GM18517 (cell line): ENCODE data around the gene CD226.
A peak's percentile ranks its signal among the peaks of the same experiment; 100 is the strongest.
"Not testable (repeated sequence)": the region's sequence is repeated elsewhere in the genome, so short reads cannot be mapped to it uniquely, and the experiment has no call there.

Source experiments
- ATAC-seq: cut with Tn5 transposase; IDR thresholded peaks from one replicate; pipeline ENCODE4 v1.9.1; 2021; ENCODE audit warnings: mild to moderate bottlenecking, moderate library complexity; ENCODE audit not compliant: unreplicated experiment

CD226 gene

DNA sequence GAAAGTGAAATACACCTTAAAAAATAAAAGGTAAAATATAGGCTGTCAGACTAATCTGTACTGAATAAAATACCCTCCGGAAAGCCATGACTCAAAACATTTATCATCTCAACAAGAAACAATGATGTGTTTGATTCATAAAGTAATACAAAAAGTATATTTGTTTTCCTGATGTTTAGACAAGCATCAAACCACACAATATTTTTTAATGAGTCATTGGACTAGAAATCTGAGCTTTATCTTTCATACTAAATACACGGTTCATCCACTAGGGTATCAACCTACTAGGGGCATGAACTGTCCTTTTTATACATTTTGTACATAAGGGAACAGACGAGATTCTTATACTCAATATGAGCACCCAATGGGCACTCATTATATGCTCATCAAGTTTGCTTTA lies 31.3 kb downstream of the CD226 start:
- no peak for ATAC-seq

DNA sequence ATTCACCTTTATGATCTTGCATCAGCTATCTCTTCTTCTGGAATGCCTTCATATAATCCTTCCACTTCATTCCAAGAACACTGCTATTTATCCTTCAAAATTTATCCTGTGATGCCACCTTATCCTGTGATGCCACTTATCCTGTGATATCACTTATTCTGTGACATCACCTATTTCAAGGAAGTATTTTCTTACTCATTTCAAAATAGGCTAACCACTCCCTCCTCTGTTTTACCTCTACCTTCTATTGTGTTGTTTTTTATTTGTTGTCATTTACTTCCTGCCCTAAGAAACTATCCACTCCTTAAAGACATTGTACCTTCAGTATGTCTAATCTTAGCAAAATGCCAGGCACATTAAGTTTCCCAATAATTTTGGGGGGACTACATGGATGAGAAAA lies 38.8 kb downstream of the CD226 start:
- no peak for ATAC-seq

DNA sequence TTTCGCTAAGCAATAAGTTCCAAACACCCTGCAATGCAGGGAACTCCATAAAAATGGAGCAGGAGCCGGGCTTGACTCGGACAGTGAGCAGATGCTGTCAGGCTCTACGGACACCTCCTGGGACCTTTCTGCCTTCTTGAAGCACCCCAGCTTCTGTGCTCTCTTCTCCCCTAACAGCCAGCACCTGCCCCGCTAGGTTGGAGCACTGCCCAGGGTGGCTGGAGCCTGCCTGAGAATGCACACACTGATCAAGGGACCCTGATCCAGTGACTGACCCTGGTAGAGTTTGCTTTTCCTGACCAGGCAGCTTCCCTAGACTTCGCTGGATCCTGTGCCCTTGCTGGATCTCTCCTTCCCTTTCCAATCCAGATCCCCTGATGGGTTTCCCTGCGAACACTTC lies 40.9 kb downstream of the CD226 start:
- ATAC-seq: no peak

DNA sequence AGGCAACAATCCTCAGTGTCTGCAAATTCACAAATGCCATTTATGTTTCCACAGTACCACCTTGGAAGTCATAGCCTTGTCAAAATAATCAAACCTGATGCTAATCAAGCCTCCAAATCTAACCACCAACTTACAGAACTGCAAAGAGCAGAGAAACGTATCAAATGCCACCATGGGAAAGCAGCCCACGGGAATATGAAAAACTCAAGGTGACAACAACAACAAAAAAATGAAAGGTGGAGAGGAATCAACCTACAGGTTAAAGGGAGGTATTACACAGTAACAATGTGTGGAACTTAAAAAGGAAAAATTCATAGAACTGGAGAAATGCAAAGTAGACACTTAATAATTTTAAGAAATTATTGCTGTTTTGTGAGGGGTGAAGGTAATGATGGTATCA lies 46.7 kb downstream of the CD226 start:
- no peak for ATAC-seq

DNA sequence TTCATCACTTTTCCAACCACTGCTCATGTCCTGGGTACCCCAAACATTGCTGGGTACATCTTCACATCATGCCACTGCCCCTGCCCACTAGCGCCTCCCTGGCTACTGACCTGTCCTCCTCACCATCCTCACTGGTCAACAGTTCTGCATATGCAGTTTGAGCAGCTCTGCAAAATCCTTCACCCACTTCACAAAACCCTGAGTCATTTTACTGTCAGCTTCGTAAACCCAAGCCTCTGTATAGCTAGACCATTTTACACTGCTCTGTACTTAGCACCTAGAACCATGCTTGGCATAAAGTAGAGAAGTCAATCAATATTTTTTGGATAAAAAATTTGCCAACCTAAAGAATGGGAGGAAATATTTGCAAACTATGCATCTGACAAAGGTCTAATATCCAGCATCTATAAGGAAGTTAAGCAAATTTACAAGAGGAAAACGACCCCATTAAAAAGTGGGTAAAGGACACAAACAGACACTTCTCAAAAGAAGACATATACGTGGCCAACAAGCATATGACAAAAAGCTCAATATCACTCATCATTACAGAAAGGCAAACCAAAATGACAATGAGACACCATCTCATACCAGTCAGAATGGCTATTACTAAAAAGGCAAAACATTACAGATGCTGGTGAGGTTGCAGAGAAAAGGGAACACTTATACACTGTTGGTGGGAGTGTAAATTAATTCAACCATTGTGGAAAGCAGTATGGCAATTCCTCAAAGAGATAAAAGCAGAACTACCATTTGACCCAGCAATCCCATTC lies 48.3 kb downstream of the CD226 start:
- ATAC-seq: not testable (repeated sequence)

DNA sequence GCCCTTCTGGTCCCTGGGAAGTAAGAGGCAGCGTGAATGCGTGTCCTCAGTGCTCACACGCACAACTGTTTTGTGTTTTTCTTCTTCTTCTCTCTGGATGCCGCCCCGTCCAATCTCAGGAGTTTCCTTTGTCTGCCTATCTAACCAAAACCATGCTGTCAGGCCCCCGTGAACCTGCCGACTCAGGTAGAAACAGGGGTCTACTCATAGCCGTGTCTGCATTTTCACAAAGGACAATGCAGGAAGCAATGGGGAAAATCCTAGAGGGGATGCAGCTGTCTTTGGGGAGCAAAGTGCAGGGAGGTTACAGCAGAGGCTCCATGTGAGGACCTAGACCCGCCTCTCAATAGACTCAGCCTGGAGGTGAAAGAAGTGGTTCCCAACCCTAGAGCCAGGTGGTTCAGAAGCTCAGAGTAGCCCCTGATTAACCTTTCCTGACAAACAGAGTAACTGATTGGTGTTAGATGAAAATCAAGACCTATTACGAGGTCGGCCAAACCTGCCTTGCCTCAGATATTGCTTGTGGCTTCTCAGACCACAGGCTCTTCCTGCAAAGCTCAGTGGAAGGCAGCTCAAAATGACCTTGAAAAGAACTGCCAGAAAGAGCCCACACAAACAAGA lies 49.3 kb downstream of the CD226 start:
- ATAC-seq: no peak

DNA sequence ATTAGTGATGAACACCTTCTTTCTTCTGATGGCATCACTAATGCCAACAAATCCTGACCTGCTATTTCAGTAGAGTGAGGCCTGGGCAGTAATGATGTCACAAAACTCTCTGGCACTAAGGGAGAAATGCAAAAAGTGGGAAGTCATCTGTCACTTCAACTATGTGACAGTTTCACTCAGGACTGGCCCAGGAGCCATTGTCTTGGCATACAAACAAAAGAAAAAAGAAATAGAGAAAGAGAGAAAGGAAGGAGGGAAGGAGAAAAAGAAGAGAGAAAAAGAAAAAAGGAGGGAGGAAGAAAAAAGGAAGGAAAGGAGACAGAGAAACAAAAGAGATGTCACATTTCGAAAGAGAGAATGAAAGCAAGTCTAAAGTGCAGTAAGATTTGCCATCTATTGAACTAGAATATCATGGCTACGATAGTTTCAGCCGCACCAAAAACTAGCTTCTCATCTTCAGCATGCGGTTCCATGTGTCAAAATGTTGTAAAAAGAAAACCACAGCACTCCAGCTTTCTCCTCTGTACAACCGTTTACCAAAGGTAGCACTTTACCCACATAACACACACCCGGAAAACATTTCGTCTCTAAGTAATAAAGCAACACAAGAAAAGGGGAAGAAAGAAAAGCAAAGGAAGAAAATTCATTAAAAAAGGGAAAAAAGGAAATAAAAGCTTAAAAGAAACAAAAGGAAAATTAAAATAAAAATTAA lies 50.1 kb downstream of the CD226 start:
- ATAC-seq: peak; percentile 45

DNA sequence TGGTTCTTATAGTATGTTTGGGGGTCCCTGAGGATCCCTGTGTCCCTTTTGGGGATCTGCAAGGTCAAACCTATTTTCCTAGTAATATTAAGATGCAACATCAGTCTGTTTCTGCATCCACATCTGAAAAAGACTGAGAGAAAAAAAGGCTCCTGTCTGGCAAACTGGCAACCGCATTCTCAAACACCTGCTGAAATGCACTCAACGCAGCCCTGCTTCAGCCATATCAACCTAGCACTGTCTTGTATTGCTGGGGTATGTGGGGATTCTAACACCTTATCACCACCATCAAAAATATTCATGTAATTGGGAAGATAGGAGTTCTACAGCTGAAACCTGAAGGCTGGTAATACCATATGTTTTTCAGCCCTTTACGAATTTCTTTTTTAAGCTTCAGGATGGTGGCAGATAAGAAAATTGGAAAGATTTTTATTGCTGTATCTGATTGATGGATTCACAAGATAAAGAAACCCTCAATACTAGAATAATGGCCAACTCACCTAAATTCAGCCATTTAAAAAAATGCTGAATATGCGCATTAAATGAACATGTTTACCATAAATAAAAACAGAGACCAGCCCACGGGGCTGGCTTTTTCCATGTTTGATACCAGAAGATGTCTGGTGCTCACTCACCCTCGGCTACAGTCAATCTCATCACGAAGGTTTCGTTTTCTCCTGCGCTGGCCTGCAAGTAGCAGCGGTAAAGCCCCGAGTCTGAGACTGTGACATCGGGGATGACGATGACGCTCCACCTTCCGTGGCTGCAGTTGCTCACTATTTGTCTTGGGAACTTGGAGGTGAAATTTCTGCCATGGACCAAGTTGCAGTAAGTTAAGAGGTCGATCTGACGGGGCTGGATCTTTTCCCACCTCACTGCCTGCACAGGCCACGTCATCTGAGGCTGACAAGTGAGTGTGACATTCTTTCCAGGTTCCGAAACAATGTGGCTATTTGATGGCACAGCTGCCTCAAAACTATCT lies 52.3 kb downstream of the CD226 start:
- no peak for ATAC-seq

DNA sequence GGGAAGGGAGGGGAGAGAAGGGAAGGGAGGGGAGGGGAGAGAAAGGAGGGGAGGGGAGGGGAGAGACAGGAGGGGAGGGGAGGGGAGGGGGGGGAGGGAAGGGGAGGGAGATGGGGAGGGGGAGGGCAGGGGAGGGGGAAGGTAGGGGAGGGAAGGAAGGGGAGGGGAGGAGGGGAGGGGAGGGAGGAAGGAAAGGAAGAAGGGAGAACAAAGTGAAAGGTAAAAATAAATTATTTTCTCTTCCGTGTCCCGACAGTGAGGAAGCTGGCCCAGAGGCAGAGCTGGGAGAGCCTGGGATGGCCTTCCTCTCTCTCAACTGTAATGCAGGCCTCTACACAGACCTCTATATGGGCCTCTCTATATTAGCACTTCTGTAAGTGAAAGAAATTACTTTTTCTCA lies 53.2 kb downstream of the CD226 start:
- no peak for ATAC-seq

DNA sequence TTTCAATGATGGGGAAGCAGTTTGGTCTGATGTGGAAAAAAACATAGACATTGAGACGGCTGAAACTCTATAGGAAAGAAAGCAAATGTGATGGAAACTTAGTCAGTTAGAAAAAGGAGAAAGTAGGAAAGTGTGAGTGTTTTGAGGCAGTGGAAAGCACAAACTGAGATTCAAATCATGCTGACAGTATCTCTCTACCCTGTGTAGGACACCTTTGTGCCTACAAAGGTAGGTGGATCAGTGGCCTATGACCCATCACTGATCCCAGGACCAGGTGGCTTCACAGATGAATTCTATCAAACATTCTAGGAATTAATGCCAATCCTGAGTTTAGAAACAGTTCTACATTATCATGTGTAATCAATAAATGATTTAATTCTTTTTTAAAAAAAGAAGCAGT lies 57.1 kb downstream of the CD226 start:
- ATAC-seq: no peak

DNA sequence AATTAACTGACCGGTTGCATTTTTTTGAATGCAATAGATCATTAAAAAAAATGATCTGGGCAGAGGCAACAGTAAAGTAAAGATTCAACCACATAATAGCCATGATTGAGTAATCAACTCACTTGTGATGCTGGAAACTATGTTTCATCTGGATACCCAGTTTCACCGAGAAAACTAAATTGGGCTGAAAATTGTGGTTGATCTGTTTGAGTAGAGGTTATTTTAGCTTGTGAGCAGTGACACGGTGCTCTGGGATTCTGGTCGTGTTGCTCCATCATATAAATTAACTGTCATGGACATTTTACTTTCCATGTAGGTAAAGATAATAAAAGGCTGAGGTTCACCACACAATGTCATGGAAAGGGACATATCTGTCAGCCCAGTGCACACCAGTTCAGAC lies 58.7 kb downstream of the CD226 start:
- no peak for ATAC-seq

DNA sequence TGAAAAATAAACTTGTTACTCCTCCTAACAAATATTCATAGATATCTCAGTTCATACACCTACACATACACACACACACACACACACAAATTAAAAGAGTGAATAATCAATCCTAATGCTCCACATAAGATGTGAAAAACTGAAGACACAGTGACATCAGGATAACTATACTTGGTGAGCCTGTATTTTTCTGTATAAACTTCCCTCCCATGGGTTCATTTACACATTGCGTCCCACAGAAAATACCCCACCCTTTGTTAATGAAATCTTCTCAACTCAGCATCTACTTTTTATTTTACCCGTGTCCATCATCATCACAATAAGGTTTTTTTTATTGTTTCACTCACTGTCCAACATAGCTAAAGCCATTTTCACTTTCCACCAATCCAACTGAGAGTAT lies 60.4 kb downstream of the CD226 start:
- ATAC-seq: no peak

DNA sequence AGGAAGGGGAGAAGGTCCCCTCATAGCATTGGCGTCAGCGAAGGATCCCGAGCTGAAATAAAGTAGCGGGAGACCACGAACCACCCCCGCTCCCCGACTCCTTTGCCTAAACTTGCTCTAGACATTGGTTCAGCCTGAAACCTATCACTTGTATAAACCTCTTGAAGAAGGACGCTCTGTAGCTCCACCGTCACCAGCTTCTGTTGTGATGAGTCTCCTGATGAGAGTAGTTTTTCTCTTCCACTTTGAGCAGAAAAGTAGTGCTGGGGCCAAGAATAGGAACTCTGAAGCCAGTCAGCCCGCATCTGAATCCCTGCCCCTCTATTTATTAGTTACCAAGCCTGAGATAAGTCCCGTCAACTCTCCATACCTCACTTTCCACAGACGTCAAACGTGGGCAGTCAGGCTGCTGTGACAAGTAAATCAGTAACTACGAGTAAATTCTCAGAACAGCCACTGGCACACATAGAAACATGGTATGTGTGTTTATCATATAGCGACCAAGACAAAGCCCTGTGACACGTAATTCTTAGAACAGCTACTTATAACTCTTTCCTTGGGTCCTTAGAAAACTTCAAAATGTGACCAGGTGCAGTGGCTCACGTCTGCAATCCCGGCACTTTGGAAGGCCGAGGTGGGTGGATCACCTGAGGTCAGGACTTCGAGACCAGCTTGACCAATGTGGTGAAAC lies 61.7 kb downstream of the CD226 start:
- peak; percentile 90 for ATAC-seq

DNA sequence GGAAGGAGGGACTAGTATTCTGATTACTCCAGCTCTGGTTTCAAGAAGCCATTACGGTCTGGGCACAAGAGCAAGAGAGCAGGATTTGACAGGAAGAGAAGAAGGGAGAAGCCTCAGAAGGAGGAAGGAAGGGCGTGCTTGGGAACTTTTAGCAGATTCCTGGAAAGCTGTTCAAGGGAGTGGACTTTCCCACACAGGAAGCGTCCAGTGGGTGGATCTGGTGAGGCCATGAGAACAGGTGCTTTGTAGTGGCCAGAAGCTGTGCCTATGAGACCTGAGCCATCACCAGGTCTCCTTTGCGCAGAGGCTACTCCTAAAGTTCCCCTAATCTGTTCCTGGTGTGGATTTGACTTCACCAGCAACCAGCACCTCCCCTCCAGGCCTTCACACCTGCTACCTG lies 62.3 kb downstream of the CD226 start:
- no peak for ATAC-seq

DNA sequence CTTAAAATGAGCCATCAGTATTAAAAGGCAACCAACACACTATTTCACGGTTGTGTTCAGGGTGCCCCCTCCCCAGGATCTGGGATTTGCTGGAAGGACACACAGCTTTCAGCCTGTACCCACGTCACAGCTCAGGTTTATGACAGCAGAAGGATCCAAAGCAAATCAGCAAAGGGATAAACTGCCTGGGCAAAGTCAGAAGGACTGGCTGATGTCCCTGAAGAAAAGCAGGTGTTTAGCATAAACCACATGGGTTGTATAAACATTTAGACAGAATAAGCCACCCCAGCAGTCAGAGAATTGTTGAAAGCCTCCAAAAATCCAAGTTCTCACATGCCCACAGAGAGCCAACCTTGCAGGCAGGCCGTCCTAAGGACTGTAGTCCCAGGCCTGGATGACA lies 63.9 kb downstream of the CD226 start:
- ATAC-seq: no peak

DNA sequence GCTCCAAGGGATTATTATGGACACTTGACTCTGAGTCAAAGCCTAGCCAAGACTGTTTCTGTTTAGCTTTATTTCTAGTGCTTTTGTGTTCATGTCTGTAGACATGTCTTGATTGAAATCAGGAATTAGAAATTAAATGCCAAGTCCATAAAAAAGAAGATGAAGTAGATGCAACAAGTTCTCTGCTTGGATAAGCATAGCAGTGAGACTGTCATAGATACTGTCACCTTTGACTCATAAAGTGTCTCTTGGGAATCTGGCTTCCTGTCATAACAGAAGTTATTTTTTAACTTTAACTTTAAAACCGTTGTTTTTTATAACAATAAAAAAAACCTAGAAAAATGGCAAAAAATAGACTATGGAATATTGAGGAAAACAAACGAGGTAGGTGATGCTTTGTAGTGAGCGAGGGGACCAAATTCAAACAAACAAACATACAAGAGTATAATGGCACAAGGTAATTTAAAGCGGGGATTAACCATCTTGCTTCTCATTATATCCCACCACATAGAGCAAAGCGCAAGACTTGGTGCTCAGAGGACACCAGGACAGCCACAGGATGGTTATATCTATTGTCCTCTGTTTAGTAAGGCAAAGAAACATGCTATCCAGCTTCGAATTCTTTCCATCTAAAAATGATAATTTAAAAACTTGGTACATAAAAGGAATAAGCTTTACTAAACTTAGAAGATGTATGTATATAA lies 64.6 kb downstream of the CD226 start:
- ATAC-seq: peak; percentile 37

DNA sequence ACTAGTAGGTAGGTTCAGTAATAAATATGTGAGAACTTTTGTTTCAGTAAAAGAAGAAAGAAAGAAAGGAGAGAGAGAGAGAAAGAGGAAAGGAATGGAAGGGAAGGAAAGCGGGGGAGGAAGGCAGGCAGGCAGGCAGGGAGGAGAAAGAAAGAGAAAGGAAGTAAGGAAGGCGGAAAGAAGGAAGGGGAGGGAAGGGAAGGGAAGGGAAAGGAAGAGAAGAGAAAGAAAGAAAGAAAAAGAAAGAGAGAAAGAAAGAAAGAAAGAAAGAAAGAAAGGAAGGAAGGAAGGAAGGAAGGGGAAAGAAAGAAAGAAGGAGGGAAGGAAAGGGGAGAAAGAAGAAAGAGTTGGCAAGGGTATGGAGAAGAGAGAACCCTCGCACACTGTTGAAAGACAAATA lies 67.6 kb downstream of the CD226 start:
- ATAC-seq: no peak

DNA sequence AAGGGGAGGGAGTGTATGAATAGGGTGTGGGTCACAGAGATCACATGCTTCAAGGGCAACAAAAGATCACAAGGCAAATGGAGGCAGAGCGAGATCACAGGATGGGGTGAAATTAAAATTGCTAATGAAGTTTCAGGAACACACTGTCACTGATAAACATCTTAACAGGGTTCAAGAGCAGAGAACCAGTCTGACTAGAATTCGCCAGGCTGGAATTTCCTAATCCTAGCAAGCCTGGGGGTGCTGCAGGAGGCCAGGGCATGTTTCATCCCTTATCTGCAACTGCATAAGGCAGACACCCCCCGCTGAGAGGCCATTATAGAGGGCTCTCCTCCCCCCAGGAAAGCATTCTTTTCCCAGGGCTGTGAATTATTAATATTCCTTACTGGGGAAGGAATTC lies 68.6 kb downstream of the CD226 start:
- not testable (repeated sequence) for ATAC-seq

DNA sequence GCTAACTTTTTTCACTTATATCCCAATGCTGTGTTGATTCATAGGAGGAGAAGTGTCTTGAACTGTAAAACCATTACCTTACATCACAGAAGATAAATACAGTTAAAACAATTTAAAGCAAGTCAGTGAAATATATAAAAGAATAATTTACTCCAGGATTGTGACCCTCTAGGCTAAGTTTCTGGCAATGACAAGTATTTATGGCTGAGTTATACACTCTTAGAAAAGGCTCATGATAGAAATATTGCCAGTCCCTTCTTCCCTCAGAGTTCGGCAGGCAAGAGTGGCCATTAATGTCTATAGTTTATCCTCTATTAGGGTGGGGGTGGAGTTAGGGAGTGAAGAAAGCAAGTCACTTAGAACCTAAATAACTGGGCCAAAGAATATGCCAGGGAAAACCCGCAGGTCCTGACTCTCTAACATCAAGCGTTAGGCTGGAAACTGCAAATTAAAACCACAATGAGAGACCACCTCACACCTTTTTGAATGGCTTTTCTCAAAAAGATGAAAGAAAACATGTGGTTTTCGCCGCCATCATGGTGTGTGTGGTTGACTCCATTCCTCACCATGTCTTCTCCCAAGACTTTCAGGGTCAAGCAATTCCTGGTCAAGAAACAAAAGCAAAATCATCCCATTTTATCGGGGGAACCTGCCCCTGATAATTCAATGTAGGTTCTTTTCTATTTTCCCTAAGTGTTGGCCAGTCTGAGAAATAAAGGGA lies 69.3 kb downstream of the CD226 start:
- no peak for ATAC-seq
